HUES48 (cell line): ENCODE results near the gene ACVR2B.

Experiments
- H3K27ac ChIP-seq: one replicate; pipeline ENCODE4 v1.7.0; 2013; ENCODE audit warnings: low read depth, low read length, inconsistent platforms
- H3K27me3 ChIP-seq: 2 replicates; pipeline ENCODE4 v1.6.1; 2013; ENCODE audit warnings: mild to moderate bottlenecking, low read length; ENCODE audit not compliant: control insufficient read depth, insufficient read depth
- H3K36me3 ChIP-seq: 2 replicates; pipeline ENCODE4 v1.6.1; 2013; ENCODE audit warnings: low read length; ENCODE audit not compliant: control insufficient read depth, insufficient read depth
- H3K4me1 ChIP-seq: 2 replicates; pipeline ENCODE4 v1.6.1; 2013; ENCODE audit warnings: mild to moderate bottlenecking, low read length; ENCODE audit not compliant: control insufficient read depth, insufficient read depth
- H3K4me3 ChIP-seq: 2 replicates; pipeline ENCODE4 v1.5.1; 2013; ENCODE audit warnings: mild to moderate bottlenecking, low read depth, low read length
- H3K9ac ChIP-seq: 2 replicates; pipeline ENCODE4 v1.6.1; 2013; ENCODE audit warnings: mild to moderate bottlenecking, low read depth, low read length, moderate library complexity
- H3K9me3 ChIP-seq: 2 replicates; pipeline ENCODE4 v1.6.1; 2013; ENCODE audit warnings: low read length; ENCODE audit not compliant: control insufficient read depth, insufficient read depth

Gene ACVR2B

DNA sequence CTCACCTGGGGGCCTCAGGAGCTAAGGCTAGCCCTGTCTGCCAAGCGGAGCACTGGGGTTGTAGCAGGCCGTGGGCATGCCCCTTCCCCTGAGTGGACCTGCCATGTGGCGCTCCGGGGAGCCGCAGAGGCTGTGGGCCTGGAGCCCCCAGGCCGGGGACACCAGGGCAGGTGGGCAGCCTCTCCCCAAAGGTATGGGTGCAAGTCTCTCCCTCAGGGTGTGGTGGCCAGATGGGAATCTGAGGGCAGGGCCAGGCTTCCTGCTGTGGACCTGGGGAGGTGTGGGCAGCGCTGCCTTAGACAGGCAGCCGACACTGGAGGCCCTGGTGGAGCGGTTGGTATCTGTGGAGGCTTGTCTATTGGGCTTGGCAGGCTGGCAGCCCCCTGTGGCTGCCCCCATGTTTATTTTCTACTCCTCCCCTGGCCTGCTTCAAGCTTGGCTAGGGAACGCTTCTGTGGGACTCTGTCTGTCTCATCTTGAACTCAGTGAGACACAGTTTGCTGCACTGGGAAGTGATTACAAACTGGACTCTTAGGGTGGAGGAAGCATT is 5.9 kb downstream of the ACVR2B start:
- Histone ChIP-seq H3K4me1 (peaks cover 28% of the 10 kb centered on the region), H3K36me3 (no peaks in the 10 kb centered on the region), H3K4me3 (no peak overlapping the region), H3K27me3 (no peaks in the 10 kb centered on the region), H3K9me3 (no peaks in the 10 kb centered on the region), H3K27ac (no peak overlapping the region), H3K9ac (no peak overlapping the region)

GRCh38 chr3:38460377-38461270 is 6.9 kb downstream of the ACVR2B start:
- Histone ChIP-seq H3K4me1 (peaks cover 28% of the 10 kb centered on the region), H3K27ac (no peak overlapping the region), H3K4me3 (no peak overlapping the region), H3K9me3 (no peaks in the 10 kb centered on the region), H3K9ac (no peak overlapping the region), H3K27me3 (no peaks in the 10 kb centered on the region), H3K36me3 (no peaks in the 10 kb centered on the region)

GRCh38 chr3:38465588-38466154 is 12.0 kb downstream of the ACVR2B start:
- H3K27me3 ChIP-seq: no peaks in the 10 kb centered on the region
- peaks cover 15% of the 10 kb centered on the region; the same call in 1 of the 2 replicates for H3K9me3 ChIP-seq
- no peak overlapping the region for H3K4me3 ChIP-seq
- no peaks in the 10 kb centered on the region for H3K4me1 ChIP-seq
- no peak overlapping the region for H3K9ac ChIP-seq
- H3K36me3 ChIP-seq: no peaks in the 10 kb centered on the region
- no peak overlapping the region for H3K27ac ChIP-seq

DNA sequence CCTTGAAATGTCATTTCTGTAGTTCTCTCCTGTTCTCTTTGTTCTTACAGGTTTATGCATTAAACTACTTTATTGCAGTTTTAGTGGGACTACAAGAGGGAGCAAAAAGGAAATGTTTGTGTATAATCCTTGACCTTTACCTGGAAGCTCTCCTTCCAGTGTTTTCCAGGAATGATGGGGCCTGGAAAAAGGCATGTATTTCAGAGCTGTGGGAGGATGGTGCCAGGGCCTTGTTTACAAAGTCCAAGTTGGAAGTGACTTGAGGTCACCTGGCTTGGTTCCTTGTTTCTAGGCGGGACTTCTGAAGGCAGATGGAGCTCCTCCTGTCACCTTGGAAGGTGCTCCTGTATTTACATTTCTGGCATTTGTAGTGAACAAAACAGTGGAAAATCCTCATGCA is 15.1 kb downstream of the ACVR2B start:
- H3K27ac ChIP-seq: no peak overlapping the region
- H3K4me1 ChIP-seq: no peaks in the 10 kb centered on the region

GRCh38 chr3:38469852-38470251 is 16.2 kb downstream of the ACVR2B start:
- H3K4me3 ChIP-seq: no peak overlapping the region
- H3K36me3 ChIP-seq: no peaks in the 10 kb centered on the region
- H3K27ac ChIP-seq: no peak overlapping the region
- H3K4me1 ChIP-seq: no peaks in the 10 kb centered on the region
- no peaks in the 10 kb centered on the region for H3K27me3 ChIP-seq
- peaks cover 15% of the 10 kb centered on the region; the same call in 1 of the 2 replicates for H3K9me3 ChIP-seq
- H3K9ac ChIP-seq: no peak overlapping the region

More for the DNA sequence above, 15.1 kb downstream of the ACVR2B start:
- H3K36me3 ChIP-seq: no peaks in the 10 kb centered on the region
- no peaks in the 10 kb centered on the region for H3K27me3 ChIP-seq
- H3K9me3 ChIP-seq: peaks cover 15% of the 10 kb centered on the region; the same call in 1 of the 2 replicates
- H3K4me3 ChIP-seq: no peak overlapping the region
- no peak overlapping the region for H3K9ac ChIP-seq

- no peak overlapping the region for H3K4me3 ChIP-seq
- no peak overlapping the region for H3K27ac ChIP-seq
- no peaks in the 10 kb centered on the region for H3K4me1 ChIP-seq
- H3K27me3 ChIP-seq: no peaks in the 10 kb centered on the region
- no peaks in the 10 kb centered on the region for H3K36me3 ChIP-seq
- H3K9me3 ChIP-seq: peaks cover 15% of the 10 kb centered on the region; the same call in 1 of the 2 replicates
- H3K9ac ChIP-seq: no peak overlapping the region
These were observed 17.7 kb downstream of the ACVR2B start for GRCh38 chr3:38471260-38471857.

- Histone ChIP-seq H3K36me3 (no peaks in the 10 kb centered on the region), H3K9me3 (peaks cover 15% of the 10 kb centered on the region; the same call in 1 of the 2 replicates)
These were observed 18.7 kb downstream of the ACVR2B start for GRCh38 chr3:38472342-38472741.

DNA sequence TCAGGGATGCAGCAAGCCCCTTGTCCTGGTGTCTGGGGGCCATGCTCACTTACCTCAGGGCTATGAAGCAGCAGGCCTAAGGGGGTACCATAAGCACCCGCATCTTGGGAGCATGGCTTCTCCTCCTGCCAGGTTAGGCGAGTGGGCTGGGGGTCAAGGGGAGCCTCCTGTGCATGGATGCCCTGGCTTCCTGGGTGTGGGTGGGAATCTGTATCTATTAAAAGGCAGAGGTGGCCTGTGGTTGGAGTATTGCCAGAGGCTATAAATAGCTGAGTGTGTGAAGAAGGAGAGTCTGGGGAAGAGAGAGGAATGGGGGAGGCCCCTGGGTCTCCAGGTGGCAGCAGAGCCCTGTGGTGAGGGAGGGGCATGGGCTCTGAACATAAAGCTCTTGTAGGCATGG is 19.5 kb downstream of the ACVR2B start:
- Histone ChIP-seq H3K9ac (no peak overlapping the region), H3K4me1 (no peaks in the 10 kb centered on the region), H3K36me3 (peaks cover 4% of the 10 kb centered on the region), H3K9me3 (peaks cover 15% of the 10 kb centered on the region; the same call in 1 of the 2 replicates), H3K4me3 (no peak overlapping the region), H3K27ac (no peak overlapping the region), H3K27me3 (no peaks in the 10 kb centered on the region)

More at GRCh38 chr3:38472342-38472741, 18.7 kb downstream of the ACVR2B start:
- Histone ChIP-seq H3K4me3 (no peak overlapping the region), H3K27me3 (no peaks in the 10 kb centered on the region), H3K9ac (no peak overlapping the region), H3K27ac (no peak overlapping the region), H3K4me1 (no peaks in the 10 kb centered on the region)

GRCh38 chr3:38474928-38475605 is 21.4 kb downstream of the ACVR2B start:
- H3K4me3 ChIP-seq: no peak overlapping the region
- peaks cover 21% of the 10 kb centered on the region for H3K36me3 ChIP-seq
- H3K9me3 ChIP-seq: 0 out of 2 replicates have a peak, but pooled peaks cover 5% of the 10 kb centered on the region
- H3K27me3 ChIP-seq: no peaks in the 10 kb centered on the region
- H3K27ac ChIP-seq: no peak overlapping the region
- H3K9ac ChIP-seq: no peak overlapping the region
- no peaks in the 10 kb centered on the region for H3K4me1 ChIP-seq

- Histone ChIP-seq H3K9me3 (no peaks in the 10 kb centered on the region), H3K27ac (no peak overlapping the region), H3K27me3 (no peaks in the 10 kb centered on the region), H3K36me3 (peaks cover 28% of the 10 kb centered on the region), H3K4me3 (no peak overlapping the region), H3K4me1 (no peaks in the 10 kb centered on the region), H3K9ac (no peak overlapping the region)
These were observed 22.0 kb downstream of the ACVR2B start for GRCh38 chr3:38475716-38476115.
